ENCODE measurements around the gene MDK.

The MDK gene

GRCh38 chr11:46383974-46384701 lies 2.7 kb downstream of the MDK start:
- peaks cover 0 to 12% (median 0%) of the 10 kb centered on the region in 11 experiments; a peak in 5 of 22 replicates for H3K36me3 ChIP-seq
- H4K20me1 ChIP-seq: peaks cover 0 to 79% (median 32%) of the 10 kb centered on the region in 11 experiments; a peak in 18 of 22 replicates
- no peaks in the 10 kb centered on the region for H3K9me3 ChIP-seq (replicated peaks in 1 of 11)
- H3K27me3 ChIP-seq: peaks cover 37 to 51% (median 39%) of the 10 kb centered on the region in 11 experiments
- TF ChIP-seq Cebpa-rat (IDR thresholded peaks at IDR 0.05): no peak
- peak overlapping the region in 4 of 11 experiments; percentile 96 to 100 (median 98); a peak in 1 of 22 replicates for H3K4me2 ChIP-seq
- peaks cover 24 to 57% (median 39%) of the 10 kb centered on the region in 10 experiments for H3K4me1 ChIP-seq
- H3K27ac ChIP-seq: no peak overlapping the region
- no peak overlapping the region for H3K4me3 ChIP-seq
- H3K9ac ChIP-seq: no peak overlapping the region

GRCh38 chr11:46385169-46386004 lies 3.9 kb downstream of the MDK start:
- Histone ChIP-seq H3K4me2 (no peak overlapping the region), H3K9ac (no peak overlapping the region), H3K4me3 (no peak overlapping the region), H3K4me1 (peaks cover 21 to 54% (median 39%) of the 10 kb centered on the region in 10 experiments), H3K27ac (no peak overlapping the region), H3K27me3 (peaks cover 50 to 64% (median 52%) of the 10 kb centered on the region in 11 experiments), H4K20me1 (peaks cover 0 to 79% (median 37%) of the 10 kb centered on the region in 11 experiments; a peak in 18 of 22 replicates), H3K9me3 (replicated peaks in 1 of 11) (no peaks in the 10 kb centered on the region), H3K36me3 (peaks cover 0 to 12% (median 0%) of the 10 kb centered on the region in 11 experiments; a peak in 4 of 22 replicates)
- no peak for TF ChIP-seq Cebpa-rat (IDR thresholded peaks at IDR 0.05)

DNA sequence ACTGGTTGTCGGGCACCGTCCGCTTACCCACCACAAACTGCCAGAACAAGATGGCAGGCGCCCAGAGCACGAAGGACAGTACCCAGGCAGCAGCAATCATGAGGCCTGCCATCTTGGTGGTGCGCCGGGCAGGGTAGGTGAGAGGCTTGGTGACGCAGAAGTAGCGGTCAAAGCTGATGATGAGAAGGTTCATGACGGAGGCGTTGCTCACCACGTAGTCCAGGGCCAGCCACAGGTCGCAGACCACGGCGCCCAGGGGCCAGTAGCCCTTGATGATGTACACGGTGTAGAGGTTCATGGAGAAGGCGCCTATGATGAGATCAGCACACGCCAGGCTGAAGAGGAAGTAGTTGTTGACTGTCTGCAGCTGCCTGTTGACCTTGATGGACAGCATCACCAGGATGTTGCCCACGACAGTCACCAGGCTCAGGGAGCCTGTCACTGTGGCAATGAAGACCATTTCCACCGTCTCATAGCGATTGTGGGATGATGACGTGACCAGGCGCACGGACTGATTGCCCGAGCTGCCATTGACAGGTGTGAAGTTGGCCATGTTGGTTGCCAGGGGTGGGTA lies 4.6 kb downstream of the MDK start:
- peaks cover 21 to 57% (median 38%) of the 10 kb centered on the region in 10 experiments for H3K4me1 ChIP-seq
- H3K27me3 ChIP-seq: peaks cover 57 to 70% (median 59%) of the 10 kb centered on the region in 11 experiments
- H3K27ac ChIP-seq: no peak overlapping the region
- H3K4me3 ChIP-seq: no peak overlapping the region
- H4K20me1 ChIP-seq: peaks cover 0 to 79% (median 41%) of the 10 kb centered on the region in 11 experiments; a peak in 18 of 22 replicates
- peaks cover 0 to 12% (median 0%) of the 10 kb centered on the region in 11 experiments; a peak in 4 of 22 replicates for H3K36me3 ChIP-seq
- H3K9me3 ChIP-seq (replicated peaks in 1 of 11): no peaks in the 10 kb centered on the region
- no peak overlapping the region for H3K9ac ChIP-seq
- H3K4me2 ChIP-seq: no peak overlapping the region
- TF ChIP-seq Cebpa-rat (IDR thresholded peaks at IDR 0.05): no peak

- no peak overlapping the region for H3K27ac ChIP-seq
- TF ChIP-seq Cebpa-rat (IDR thresholded peaks at IDR 0.05): no peak
- H3K4me1 ChIP-seq: peaks cover 26 to 57% (median 43%) of the 10 kb centered on the region in 10 experiments
- no peaks in the 10 kb centered on the region for H3K9me3 ChIP-seq (replicated peaks in 1 of 11)
- H4K20me1 ChIP-seq: peaks cover 0 to 84% (median 46%) of the 10 kb centered on the region in 11 experiments; a peak in 18 of 22 replicates
- no peak overlapping the region for H3K4me3 ChIP-seq
- H3K4me2 ChIP-seq: no peak overlapping the region
- peaks cover 0 to 12% (median 0%) of the 10 kb centered on the region in 11 experiments; a peak in 4 of 22 replicates for H3K36me3 ChIP-seq
- H3K27me3 ChIP-seq: peaks cover 62 to 75% (median 65%) of the 10 kb centered on the region in 11 experiments
- H3K9ac ChIP-seq: no peak overlapping the region
Measured at GRCh38 chr11:46386674-46387073, 5.2 kb downstream of the MDK start.

- Histone ChIP-seq H3K36me3 (peaks cover 0 to 12% (median 0%) of the 10 kb centered on the region in 11 experiments; a peak in 4 of 22 replicates), H3K27ac (no peak overlapping the region), H3K9me3 (replicated peaks in 1 of 11) (no peaks in the 10 kb centered on the region), H3K4me2 (peak overlapping the region in 8 of 11 experiments; percentile 1 to 71 (median 58); a peak in 14 of 22 replicates), H3K4me3 (peak overlapping the region in 1 of 10 experiments; percentile 18; a peak in 2 of 20 replicates), H3K9ac (no peak overlapping the region), H3K27me3 (peaks cover 70 to 75% (median 72%) of the 10 kb centered on the region in 11 experiments), H3K4me1 (peaks cover 24 to 53% (median 43%) of the 10 kb centered on the region in 10 experiments), H4K20me1 (peaks cover 0 to 86% (median 53%) of the 10 kb centered on the region in 11 experiments; a peak in 19 of 22 replicates)
- no peak for TF ChIP-seq Cebpa-rat (IDR thresholded peaks at IDR 0.05)
Measured at GRCh38 chr11:46387456-46387855, 6.0 kb downstream of the MDK start.

- peaks cover 5 to 86% (median 53%) of the 10 kb centered on the region in 11 experiments; a peak in 19 of 22 replicates for H4K20me1 ChIP-seq
- peak overlapping the region in 8 of 11 experiments; percentile 1 to 71 (median 58); a peak in 14 of 22 replicates for H3K4me2 ChIP-seq
- H3K4me3 ChIP-seq: peak overlapping the region in 2 of 10 experiments; percentile 5 to 18; a peak in 2 of 20 replicates
- H3K27me3 ChIP-seq: peaks cover 71 to 80% (median 78%) of the 10 kb centered on the region in 11 experiments
- no peak for TF ChIP-seq Cebpa-rat (IDR thresholded peaks at IDR 0.05)
- no peak overlapping the region for H3K27ac ChIP-seq
- peaks cover 18 to 53% (median 45%) of the 10 kb centered on the region in 10 experiments; a peak in 19 of 20 replicates for H3K4me1 ChIP-seq
- no peak overlapping the region for H3K9ac ChIP-seq
- peaks cover 0 to 10% (median 0%) of the 10 kb centered on the region in 11 experiments; a peak in 4 of 22 replicates for H3K36me3 ChIP-seq
- H3K9me3 ChIP-seq (replicated peaks in 1 of 11): no peaks in the 10 kb centered on the region
Measured at GRCh38 chr11:46387919-46388618, 6.6 kb downstream of the MDK start.

- H3K27ac ChIP-seq: no peak overlapping the region
- no peaks in the 10 kb centered on the region for H3K9me3 ChIP-seq (replicated peaks in 1 of 11)
- peaks cover 77 to 88% (median 85%) of the 10 kb centered on the region in 11 experiments for H3K27me3 ChIP-seq
- peak overlapping the region; percentile 69 to 97 (median 91); a peak in 19 of 22 replicates for H3K4me2 ChIP-seq
- no peak for TF ChIP-seq Cebpa-rat (IDR thresholded peaks at IDR 0.05)
- no peak overlapping the region for H3K9ac ChIP-seq
- peaks cover 0 to 5% (median 0%) of the 10 kb centered on the region in 11 experiments; a peak in 3 of 22 replicates for H3K36me3 ChIP-seq
- peaks cover 15 to 54% (median 43%) of the 10 kb centered on the region in 10 experiments; a peak in 19 of 20 replicates for H3K4me1 ChIP-seq
- H4K20me1 ChIP-seq: peaks cover 10 to 86% (median 56%) of the 10 kb centered on the region in 11 experiments; a peak in 19 of 22 replicates
- H3K4me3 ChIP-seq: peak overlapping the region in 8 of 10 experiments; percentile 43 to 71 (median 58); a peak in 7 of 20 replicates
Measured at GRCh38 chr11:46388619-46389449, 7.4 kb downstream of the MDK start.

Measured in BLaER1 treated with 17β-estradiol and CSF1 and Interleukin-3, amounts not matched to agents 10 nM and 100 nM (cell line).